Adipocyte (in vitro differentiated cells): Measurements from ENCODE around the gene TNS1.
A peak's percentile ranks its signal among the peaks of the same experiment; 100 is the strongest.
"Not testable (repeated sequence)": the region's sequence is repeated elsewhere in the genome, so short reads cannot be mapped to it uniquely, and the experiment has no call there.

Experiments used
- DNase-seq: peaks from one replicate; pipeline ENCODE4 v3.0.0-alpha.2; 2015; ENCODE audit warnings: low read depth
- H3K27me3 ChIP-seq: replicated peaks from 2 replicates; pipeline ENCODE4 v1.7.0; 2013; ENCODE audit warnings: mild to moderate bottlenecking, low read length, moderate library complexity; ENCODE audit not compliant: control insufficient read depth, insufficient read depth
- H3K36me3 ChIP-seq: 2 replicates; pipeline ENCODE4 v1.7.0; 2013; ENCODE audit warnings: low read length, mild to moderate bottlenecking, moderate library complexity; ENCODE audit not compliant: control insufficient read depth, insufficient read depth, severe bottlenecking
- H3K4me1 ChIP-seq: 2 replicates; pipeline ENCODE4 v1.7.0; 2013; ENCODE audit warnings: mild to moderate bottlenecking, low read length, moderate library complexity; ENCODE audit not compliant: control insufficient read depth, insufficient read depth
- H3K4me3 ChIP-seq: 2 replicates; pipeline ENCODE4 v1.7.0; 2013; ENCODE audit warnings: mild to moderate bottlenecking, low read length, moderate library complexity
- H3K9ac ChIP-seq: 2 replicates; pipeline ENCODE4 v1.7.0; 2013; ENCODE audit warnings: mild to moderate bottlenecking, low read length, moderate library complexity
- H3K9me3 ChIP-seq: 2 replicates; pipeline ENCODE4 v1.7.0; 2013; ENCODE audit warnings: mild to moderate bottlenecking, low read length, moderate library complexity; ENCODE audit not compliant: control insufficient read depth

TNS1 gene

DNA sequence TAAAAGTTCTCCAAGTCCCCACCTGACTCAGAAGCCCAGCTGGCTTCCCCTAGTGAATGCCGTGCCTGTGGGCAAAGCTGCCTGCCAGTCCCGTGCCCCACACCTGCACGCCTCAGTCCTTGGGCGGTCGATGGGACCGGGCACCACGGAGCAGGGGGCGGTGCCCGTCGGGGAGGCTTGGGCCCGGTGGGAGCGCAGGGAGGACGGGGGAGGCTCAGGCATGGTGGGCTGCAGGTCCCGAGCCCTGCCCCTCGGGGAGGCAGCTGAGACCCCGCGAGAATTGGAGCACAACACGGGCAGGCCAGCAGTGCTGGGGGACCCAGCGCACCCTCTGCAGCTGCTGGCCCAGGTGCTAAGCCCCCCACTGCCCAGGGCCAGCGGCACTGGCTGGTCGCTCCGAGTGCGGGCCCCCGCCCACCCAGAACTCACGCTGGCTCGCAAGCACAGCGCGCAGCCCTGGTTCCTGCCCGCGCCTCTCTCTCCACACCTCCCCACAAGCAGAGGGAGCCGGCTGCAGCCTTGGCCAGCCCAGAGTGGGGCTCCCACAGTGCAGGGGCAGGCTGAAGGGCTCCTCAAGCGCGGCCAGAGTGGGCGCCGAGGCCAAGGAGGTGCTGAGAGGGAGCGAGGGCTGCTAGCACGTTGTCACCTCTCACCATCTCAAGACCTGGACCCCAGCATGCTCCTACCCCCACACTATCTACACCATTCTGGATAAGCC lies 215.5 kb downstream of the TNS1 start:
- DNase-seq = no peak
- peaks cover 18% of the 10 kb centered on the region for H3K36me3 ChIP-seq
- no peaks in the 10 kb centered on the region for H3K27me3 ChIP-seq
- no peak overlapping the region for H3K9ac ChIP-seq
- H3K4me3 ChIP-seq = no peak overlapping the region
- no peaks in the 10 kb centered on the region for H3K9me3 ChIP-seq
- H3K4me1 ChIP-seq = peaks cover 23% of the 10 kb centered on the region

DNA sequence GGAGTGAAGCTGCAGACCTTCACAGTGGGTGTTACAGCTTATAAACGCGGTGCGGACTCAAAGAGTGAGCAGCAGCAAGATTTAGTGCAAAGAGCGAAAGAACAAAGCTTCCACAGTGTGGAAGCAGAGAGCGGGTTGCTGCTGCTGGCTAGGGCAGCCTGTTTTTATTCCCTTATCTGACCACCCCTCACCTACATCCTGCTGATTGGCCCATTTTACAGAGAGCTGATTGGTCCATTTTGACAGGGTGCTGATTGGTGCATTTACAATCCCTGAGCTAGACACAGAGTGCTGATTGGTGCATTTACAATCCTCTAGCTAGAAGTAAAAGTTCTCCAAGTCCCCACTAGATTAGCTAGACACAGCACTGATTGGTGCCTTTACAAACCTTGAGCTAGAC lies 216.2 kb downstream of the TNS1 start:
- not testable (repeated sequence) for DNase-seq, H3K9ac ChIP-seq, H3K4me3 ChIP-seq, H3K27me3 ChIP-seq, H3K9me3 ChIP-seq
- Histone ChIP-seq H3K4me1 (peaks cover 22% of the 10 kb centered on the region), H3K36me3 (peaks cover 20% of the 10 kb centered on the region)

DNA sequence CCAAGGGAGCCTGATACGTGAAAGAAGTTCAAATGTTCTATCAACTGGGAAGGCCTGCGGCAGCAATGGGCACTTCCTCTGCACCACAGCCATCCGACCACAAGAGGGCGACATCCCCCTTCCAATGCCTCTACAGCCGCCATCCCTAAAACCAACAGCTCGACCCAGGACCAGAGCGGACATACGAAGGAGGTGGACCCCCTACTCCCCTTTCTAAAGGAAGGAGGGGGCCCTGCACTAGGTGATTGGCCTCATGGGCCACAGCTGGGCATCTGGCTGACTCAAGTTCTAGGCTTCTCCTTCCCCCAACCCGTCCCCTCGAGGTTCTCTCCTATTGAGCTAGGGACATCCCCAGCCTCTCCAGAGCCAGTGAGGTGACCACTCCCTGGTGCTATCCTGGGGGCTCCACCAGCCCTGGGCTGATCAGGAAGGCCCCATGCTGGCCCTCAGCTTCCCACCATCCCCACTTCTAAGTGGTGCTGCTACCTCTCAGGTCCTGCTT lies 217.2 kb downstream of the TNS1 start:
- H3K9me3 ChIP-seq = no peaks in the 10 kb centered on the region
- peaks cover 12% of the 10 kb centered on the region for H3K4me1 ChIP-seq
- H3K4me3 ChIP-seq = no peak overlapping the region
- peaks cover 24% of the 10 kb centered on the region for H3K36me3 ChIP-seq
- no peaks in the 10 kb centered on the region for H3K27me3 ChIP-seq
- DNase-seq = peak; percentile 83
- H3K9ac ChIP-seq = no peak overlapping the region

DNA sequence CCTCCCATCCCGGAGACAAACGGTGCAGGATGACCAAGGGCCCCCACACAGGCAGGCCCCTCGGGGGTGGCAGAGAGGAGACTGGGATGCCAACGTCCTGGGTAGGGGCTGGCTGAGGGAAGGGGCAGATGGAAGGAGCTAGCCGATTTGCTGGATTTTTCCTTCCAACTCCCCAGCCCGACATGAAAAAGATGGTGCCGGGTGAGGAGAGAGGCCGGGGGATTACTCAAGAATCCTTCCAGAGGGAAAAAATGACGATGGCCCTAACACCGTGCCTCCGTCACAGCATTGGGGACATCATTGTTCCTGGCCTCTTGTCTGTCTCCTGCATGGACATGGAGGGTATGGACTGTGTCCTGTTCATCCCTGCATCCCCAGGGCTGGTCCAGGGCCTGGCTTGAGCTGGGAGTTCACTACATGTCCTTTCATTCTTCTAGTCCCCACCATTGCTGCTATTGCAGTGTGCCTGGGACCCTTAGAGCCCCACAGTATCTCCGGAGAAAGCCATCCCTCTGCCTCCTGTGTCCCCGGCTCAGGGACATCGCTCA lies 217.7 kb downstream of the TNS1 start:
- no peak overlapping the region for H3K4me3 ChIP-seq
- peaks cover 24% of the 10 kb centered on the region for H3K36me3 ChIP-seq
- no peak for DNase-seq
- H3K9ac ChIP-seq = no peak overlapping the region
- H3K27me3 ChIP-seq = no peaks in the 10 kb centered on the region
- no peaks in the 10 kb centered on the region for H3K9me3 ChIP-seq
- H3K4me1 ChIP-seq = peaks cover 7% of the 10 kb centered on the region

DNA sequence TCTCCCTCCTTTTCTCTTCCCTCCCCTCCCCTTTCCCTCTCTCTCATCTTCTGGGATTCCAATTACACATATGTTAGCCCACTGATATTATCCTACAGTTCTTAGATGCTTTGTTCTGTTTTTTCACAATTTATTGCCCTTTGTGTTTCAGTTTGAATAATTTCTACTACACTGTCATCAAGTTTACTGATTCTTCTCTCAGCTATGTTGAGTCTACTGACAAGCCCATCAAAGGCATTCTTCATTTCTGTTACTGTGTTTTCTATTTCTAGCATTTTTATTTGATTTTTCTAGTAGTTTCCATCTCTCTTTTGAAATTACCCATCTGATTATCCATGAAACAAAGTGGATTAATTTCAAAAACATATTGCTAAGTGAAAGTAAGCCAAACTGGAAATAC lies 219.6 kb downstream of the TNS1 start:
- no peak overlapping the region for H3K9ac ChIP-seq
- no peaks in the 10 kb centered on the region for H3K9me3 ChIP-seq
- H3K4me3 ChIP-seq = no peak overlapping the region
- no peak for DNase-seq
- H3K27me3 ChIP-seq = no peaks in the 10 kb centered on the region
- H3K36me3 ChIP-seq = peaks cover 25% of the 10 kb centered on the region
- H3K4me1 ChIP-seq = no peaks in the 10 kb centered on the region

DNA sequence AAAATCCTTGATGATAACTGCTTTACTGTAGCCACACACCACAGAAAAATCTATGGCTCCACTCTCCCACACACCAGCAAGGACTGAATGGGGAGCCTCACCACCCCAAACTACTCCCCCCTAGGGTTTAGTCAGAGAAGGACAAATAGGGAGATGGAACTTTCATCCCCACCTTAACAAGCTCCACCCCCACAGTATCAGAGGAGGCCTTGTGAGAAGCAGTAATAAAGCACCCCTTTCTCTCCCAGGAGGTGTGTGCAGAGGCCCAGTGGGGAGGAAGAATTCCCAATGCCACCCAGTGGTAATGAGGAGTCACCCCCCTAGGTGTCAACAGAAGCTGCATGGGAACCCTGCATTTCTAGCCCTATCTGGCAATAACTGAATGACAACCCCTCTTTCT lies 224.9 kb downstream of the TNS1 start:
- peaks cover 26% of the 10 kb centered on the region for H3K36me3 ChIP-seq
- peaks cover 32% of the 10 kb centered on the region for H3K4me1 ChIP-seq
- no peaks in the 10 kb centered on the region for H3K9me3 ChIP-seq
- no peak overlapping the region for H3K9ac ChIP-seq
- no peaks in the 10 kb centered on the region for H3K27me3 ChIP-seq
- no peak overlapping the region for H3K4me3 ChIP-seq
- DNase-seq = no peak

DNA sequence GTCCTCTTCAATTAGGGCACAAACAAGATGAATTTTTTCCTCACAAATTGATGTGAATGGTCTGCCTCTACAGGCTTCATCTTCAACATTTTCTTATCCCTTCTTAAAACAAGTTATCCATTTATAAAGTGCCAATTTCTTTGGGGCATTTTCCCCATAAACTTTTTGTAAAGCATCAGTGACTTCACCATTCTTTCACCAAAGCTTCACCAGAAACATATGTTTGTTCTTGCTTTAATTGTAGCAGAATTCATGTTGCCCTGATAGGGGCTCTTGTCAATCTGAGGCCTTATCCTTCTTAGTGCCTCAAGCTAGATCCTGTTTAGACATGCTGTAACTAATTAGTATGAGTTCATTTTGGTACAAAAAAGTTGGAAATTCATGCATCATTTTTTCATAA lies 226.2 kb downstream of the TNS1 start:
- Histone ChIP-seq H3K4me1 (peaks cover 32% of the 10 kb centered on the region), H3K9ac (no peak overlapping the region), H3K4me3 (peak overlapping the region; percentile 21), H3K27me3 (no peaks in the 10 kb centered on the region), H3K9me3 (no peaks in the 10 kb centered on the region), H3K36me3 (peaks cover 28% of the 10 kb centered on the region)
- DNase-seq = peak; percentile 47

DNA sequence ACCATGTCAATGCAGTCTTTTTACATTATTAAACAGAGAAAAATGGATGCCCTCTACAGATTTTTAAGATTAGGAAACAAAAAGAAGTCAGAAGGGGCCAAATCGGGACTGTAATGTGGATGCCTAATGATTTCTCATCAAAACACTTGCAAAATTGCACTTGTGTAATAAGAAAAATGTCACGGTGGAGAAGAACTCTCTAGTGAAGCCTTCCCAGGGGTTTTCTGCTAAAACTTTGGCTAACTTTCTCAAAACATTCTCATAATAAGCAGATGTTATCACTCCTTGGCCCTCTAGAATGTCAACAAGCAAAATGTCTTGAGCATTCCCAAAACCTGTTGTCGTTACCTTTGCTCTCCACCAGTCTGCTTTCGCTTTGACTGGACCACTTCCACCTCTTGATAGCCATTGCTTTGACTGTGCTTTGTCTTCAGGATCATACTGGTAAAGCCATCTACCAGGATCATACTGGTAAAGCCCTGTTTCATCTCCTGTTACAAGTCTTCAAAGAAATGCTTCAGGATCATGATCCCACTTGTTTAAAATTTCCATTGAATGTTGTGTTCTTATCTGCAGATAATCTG lies 226.8 kb downstream of the TNS1 start:
- no peaks in the 10 kb centered on the region for H3K9me3 ChIP-seq
- no peak overlapping the region for H3K9ac ChIP-seq
- peaks cover 23% of the 10 kb centered on the region for H3K36me3 ChIP-seq
- H3K4me3 ChIP-seq = peak overlapping the region; percentile 21
- H3K4me1 ChIP-seq = peaks cover 32% of the 10 kb centered on the region
- peak; percentile 70 for DNase-seq
- no peaks in the 10 kb centered on the region for H3K27me3 ChIP-seq

DNA sequence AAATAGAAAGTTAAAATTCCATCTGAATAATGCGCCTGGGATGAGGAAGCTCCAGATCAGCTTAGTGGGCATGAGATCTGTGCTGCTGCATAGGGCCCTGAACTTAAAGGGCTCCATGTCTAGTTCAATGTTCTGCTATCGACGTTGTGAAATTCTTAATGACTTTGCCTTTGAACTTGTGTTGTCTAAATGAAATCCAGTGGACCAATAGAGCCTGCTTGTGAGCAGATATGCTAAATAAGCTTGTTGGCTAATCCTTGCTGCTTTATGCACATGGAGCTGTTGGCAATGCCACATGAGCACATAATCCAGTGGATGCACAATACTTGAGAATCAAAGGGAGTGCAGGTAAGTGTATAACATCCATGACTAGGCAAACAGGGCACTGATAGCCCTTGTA lies 228.6 kb downstream of the TNS1 start:
- Histone ChIP-seq H3K4me3 (no peak overlapping the region), H3K9ac (no peak overlapping the region), H3K36me3 (peaks cover 16% of the 10 kb centered on the region), H3K9me3 (no peaks in the 10 kb centered on the region), H3K27me3 (no peaks in the 10 kb centered on the region), H3K4me1 (peaks cover 32% of the 10 kb centered on the region)
- no peak for DNase-seq

DNA sequence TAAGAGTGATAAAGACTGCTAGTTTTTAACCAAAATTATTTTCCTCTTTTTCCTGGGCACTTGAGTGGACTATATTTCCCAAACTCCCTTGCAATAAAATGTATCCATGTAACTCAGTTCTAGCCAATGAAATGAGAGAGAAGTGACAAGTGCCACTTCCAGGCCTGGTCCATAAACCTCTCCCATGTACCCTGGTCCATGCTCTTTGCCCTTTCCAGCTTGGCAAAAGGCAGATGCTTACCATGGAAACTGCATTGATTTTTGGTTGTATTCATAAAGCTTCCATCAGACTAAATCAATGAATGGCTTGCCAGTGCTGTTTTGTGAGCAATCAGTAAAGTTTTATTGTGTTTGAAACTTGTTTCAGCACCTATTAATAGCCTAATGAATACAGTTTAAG lies 229.3 kb downstream of the TNS1 start:
- Histone ChIP-seq H3K4me1 (peaks cover 32% of the 10 kb centered on the region), H3K9me3 (no peaks in the 10 kb centered on the region), H3K9ac (no peak overlapping the region), H3K4me3 (no peak overlapping the region), H3K27me3 (no peaks in the 10 kb centered on the region), H3K36me3 (peaks cover 16% of the 10 kb centered on the region)
- DNase-seq = no peak

DNA sequence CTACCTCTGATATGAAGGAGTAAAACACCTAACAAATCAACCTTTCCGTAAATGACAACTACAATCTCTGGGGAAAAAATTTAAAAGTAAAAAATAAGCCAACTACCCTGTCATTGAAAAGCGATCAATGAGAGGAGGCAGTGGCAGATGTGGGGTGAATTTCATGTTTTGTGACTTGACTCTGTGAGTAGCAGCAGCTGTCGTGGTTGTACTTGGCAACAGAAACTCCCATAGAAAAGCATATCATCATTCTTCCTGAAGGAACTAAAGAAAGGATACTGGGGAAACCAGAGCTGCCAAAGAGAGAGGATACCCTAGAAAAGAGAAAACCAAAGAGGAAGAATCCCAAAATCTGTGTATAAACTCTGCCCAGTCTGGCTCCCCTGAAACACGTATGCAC lies 236.4 kb downstream of the TNS1 start:
- Histone ChIP-seq H3K4me3 (no peak overlapping the region), H3K27me3 (no peaks in the 10 kb centered on the region), H3K4me1 (no peaks in the 10 kb centered on the region), H3K9ac (no peak overlapping the region), H3K36me3 (peaks cover 30% of the 10 kb centered on the region), H3K9me3 (peaks cover 21% of the 10 kb centered on the region)
- DNase-seq = no peak
